Activated CD4-positive, alpha-beta T cell treated with anti-CD3 and anti-CD28 coated beads for 1 hour (primary cell): ENCODE data around the gene PEX14.

Source experiments
- DNase-seq: peaks from one replicate; pipeline ENCODE4 v3.0.0-alpha.2; 2020

Gene PEX14

DNA sequence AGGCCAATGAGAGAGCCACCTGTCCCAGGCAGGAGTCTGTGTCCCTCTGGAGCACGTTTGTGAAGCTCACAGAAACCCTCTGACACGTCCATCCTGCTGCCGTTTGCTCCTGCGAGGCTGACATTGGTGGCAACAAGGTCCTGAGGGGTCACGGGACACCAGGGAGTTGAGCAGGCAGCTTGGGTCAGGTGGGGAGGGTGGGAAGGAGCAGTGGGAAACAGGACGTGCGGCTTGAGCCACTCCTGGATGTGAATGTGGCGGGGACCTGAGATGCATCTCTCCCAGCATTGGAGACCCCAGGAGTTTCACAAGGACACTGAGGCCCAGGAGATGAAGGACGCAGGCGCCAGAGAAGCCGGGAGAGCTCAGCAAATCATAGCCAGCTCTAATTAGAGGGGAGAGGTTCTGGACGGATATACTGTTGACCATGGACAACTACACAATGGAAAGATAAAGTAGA, 149.0 kb downstream of the PEX14 start:
- DNase-seq = no peak

DNA sequence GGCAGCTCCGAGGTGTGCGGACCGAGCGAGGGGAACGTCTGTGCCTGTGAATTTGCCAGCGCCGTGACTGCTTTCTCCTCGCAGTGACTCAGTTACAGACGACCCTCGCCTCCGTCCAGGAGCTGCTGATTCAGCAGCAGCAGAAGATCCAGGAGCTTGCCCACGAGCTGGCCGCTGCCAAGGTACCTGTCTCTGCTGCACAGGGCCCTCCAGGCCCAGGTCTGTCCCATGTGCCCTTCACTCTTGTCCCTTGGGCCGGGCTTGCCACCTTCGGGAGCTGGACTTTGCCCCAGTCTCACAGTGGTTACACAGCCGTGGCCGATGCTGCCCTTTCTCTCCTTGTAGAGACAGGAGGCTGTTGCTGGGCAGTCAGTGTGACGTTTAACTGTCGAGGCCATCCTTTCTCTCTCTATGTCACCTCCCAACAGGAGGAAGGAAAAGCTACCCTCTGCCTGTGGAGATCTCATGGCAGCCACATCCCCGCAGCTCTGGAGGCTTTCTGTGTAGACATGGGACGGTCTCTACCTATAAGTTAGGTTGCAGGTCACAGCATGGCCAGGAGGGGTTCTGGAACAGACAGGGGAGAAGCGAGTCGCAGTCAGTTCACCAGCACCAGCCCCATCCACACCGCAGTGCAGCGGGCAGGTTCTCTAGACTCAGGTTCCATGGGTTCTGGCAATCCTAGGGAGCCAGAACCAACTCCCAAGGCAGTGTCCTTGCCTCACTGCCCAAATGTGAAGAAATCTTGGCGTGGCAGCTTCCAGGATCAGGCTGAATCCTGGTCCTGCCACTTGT, 149.7 kb downstream of the PEX14 start:
- no peak for DNase-seq

DNA sequence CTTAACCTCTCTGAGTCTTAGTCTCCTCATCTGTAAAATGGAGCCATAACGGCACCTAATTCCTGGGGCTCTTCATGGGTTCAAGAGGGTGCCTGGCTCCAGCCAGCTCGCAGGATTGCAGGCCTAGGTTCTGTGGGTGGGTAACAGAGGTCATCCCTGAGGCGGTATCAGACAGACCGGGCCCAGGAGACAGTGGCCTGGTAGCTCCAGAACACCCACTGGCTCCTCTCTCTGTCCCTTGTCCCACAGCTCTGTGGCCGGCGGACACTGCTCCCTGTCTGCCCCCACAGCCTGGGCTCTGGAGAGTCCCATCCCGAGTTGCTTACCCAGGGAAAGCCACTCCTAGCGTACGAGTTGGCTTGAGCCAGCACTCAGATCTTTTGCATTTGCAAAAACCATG, 150.3 kb downstream of the PEX14 start:
- no peak for DNase-seq

DNA sequence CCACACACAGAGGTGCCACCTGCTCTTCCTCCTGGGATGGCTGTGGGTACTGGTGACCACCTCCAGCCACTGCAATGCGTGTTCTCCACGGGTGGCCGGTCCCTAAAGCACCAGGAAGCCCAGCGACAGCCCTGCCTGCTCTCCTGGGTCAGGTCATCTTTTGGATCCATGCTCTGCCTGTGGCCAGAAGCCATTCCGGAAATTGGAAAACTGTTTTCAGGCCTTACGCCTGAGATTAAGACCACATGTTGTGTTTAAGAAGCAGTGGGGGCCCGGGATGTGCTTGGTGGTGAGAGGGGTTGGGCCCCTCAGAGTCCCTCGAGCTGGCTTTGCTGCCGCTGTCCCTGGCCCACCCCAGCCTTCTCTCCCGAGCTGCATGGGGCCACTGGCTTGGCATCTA, 150.8 kb downstream of the PEX14 start:
- no peak for DNase-seq

GRCh38 chr1:10626131-10626731, 151.5 kb downstream of the PEX14 start:
- no peak for DNase-seq

- DNase-seq = no peak
Measured at GRCh38 chr1:10626791-10627410, 152.2 kb downstream of the PEX14 start.

DNA sequence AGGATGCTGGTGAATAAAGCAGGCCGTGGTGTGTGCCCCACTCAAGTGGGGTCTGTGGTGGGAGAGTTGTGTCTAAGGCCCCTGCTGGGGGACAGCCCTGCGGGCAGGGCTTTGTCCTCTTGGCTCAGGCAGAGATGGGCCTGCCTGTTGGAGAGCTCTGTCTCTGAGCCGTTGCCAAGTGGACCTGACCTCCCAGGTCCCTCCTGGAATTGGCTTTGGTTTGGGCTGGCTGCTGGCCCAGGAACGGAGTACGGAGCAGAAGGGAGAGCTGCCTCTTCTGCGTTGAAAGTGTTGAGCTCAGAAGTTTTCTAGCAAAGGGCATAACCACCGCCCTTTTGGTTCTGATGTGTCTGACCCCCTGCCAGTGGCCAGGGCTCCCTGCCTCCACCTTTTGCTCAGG, 153.9 kb downstream of the PEX14 start:
- no peak for DNase-seq

GRCh38 chr1:10629091-10629815, 154.5 kb downstream of the PEX14 start:
- no peak for DNase-seq

- no peak for DNase-seq
Measured at GRCh38 chr1:10629816-10630571, 155.2 kb downstream of the PEX14 start.

DNA sequence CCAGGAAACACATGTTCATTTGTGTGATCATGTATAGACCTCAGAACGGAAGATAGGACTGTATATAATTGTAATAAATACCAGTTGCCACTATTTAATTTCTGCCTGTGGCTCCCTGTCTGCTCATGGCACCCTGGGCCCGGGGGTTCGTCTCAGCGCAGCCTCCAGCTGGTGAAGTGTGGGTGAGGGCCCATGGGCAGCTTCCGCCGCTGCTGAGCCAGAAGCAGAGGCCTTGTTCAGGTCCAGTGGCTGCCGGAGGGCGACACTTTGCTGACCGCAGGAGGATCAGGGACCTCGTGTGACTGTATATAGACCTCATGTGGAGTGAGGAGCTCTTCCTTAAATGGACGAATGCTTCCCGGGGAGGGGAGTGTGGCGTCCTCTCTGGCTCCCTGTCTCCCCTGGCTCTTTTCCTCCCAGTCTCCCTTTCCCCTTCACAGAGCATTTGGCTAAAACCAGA, 155.9 kb downstream of the PEX14 start:
- no peak for DNase-seq

GRCh38 chr1:10631121-10631810, 156.5 kb downstream of the PEX14 start:
- DNase-seq = no peak

DNA sequence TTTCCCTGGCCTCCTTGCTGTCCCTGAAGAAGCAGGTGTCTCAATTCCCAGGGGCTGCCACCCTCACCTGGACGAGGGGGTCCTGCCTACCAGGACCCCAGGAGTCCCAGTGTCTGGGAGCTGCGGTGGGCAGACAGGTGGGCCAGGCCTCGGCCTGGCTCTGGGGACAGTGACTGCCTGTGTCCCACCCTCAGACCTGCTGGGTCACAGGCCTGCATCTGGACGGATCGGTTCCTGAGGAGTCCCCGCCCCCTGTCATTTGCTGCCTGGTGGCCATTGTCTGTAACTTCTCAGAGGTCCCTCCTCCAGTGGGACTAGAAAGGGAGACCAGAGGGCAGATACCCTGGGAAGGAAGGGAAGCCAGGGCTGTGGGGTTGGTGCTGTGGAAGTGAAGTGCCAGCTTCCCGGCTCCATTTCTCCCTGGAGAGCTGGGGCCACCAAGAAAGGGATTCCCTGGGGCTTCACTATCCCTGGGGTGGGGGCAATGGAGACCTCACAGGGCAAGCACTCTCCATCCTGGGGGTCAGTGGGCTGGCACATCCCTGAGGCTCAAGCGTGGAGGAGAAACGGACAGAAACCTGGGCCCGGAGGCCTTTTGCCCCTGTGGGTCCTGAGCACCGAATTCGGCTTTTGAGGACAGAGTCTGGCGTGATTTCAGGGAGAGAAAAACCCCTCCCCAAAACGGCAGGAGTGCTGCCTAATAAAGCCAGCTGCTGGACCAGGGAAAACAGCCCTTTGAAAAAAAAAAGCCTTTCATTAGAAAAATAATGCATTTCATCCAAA, 157.3 kb downstream of the PEX14 start:
- no peak for DNase-seq

DNA sequence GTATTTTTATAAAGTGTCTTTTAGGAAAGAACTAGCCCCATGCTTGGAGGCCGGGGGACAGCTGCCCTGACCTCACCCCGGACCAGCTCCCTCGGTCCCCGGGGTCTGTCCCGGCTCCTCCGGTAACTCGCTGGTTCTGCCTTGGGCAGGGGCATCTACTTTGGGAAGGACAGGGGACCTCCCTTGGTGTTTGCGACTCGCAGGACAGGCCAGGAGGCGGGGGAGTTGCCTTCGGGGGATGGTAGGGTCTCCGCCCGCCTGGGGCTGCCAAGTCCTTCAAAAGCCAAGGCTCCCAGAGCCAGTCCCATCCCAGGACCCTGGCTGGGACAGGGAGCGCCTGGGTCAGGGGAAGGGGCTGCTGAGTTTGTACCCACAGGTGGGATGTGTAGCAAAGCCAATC, 157.9 kb downstream of the PEX14 start:
- no peak for DNase-seq

DNA sequence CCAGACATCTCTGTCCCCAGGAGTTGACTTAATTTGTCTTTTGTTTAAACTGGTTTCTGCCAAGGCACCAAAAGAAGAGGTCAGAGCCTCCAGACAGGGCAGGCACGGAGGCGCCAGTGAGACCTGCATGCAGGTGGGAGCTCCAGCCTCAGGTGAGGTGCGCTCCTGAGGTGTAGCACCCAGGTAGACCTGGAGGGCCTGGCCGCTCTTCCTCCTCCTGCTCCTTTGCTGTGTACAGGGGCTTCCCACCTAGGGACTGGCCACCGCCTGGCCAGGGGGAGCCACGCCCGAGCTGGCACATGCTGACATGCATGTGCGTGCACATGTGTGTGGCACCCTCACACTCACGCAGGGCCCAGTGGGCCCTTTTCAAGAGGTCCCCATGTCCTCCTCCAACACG, 158.7 kb downstream of the PEX14 start:
- no peak for DNase-seq

DNA sequence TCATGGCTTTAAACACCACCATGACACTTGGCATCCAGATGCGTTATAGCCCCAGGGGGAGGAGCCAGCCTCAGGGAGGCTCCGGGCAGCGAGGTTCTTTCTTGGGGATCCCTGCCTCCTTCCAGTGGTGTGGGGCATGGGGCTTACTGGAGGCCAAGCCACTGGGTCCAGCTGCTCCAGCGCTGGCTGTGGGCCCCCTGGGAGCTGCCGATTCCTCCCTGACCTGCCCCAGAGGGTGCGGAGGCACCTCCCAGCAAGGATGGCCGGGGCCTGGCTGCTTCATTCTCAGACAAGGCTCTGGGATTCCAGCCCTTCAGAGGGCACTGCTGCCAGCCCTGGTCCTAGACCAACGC, 159.3 kb downstream of the PEX14 start:
- DNase-seq = no peak

GRCh38 chr1:10634428-10635084, 159.8 kb downstream of the PEX14 start:
- no peak for DNase-seq

GRCh38 chr1:10635085-10635896, 160.5 kb downstream of the PEX14 start:
- no peak for DNase-seq

DNA sequence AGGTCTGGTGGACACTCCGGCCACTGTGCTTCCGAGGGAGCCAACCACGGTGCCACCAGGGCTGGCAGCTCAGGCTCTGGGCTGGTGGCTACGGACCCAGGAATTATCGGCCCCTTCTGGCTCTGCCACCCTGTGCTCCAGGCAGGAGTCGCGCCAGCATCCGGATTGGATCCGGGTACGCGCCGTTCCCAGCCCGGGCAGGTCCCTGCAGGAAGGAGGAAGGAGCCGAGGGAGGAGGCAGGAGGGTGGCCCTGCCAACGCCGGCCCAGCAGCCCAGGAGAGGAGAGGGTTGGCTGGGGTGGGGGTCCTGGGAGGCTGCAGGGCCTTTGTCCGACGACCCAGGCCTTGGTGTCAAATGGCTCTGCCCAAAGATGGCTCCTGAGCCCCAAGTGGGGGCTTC, 161.2 kb downstream of the PEX14 start:
- DNase-seq = no peak

DNA sequence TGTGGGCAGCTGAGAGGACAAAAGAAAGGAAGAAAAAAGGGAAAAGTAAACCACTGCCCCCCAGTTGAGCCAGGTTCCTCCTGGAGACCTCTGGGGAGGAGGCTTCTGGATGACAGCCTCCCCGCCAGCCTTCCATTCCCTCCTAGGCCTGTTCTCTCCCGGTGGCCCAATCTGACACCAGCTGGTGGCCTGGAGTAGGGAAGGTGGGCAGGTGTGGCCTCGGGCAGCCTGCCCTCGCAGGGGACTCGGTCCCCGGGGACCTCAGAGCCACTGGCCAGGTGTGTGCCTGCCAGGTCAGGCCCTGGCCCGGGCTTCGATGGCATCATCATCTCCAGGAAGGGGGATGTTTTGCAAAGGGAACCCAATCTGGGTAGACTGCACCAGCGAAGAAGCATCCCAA, 162.7 kb downstream of the PEX14 start:
- no peak for DNase-seq
